GM21390 (cell line): Measurements from ENCODE around the gene MINDY1.

Experiments
- ATAC-seq: cut with Tn5 transposase; IDR thresholded peaks from one replicate; pipeline ENCODE4 v1.9.1; 2021; ENCODE audit not compliant: unreplicated experiment

The MINDY1 gene

GRCh38 chr1:151006327-151007052, at the start of gene MINDY1:
Gene MINDY1 (minus strand): TSS chr1:151006902. CDS start chr1:151002617, 4,285 bp downstream.
- no peak for ATAC-seq

GRCh38 chr1:151056149-151056548, 49.4 kb upstream of the MINDY1 start:
- no peak for ATAC-seq

- ATAC-seq = no peak
Measured at GRCh38 chr1:151055581-151055980, 48.9 kb upstream of the MINDY1 start.

- no peak for ATAC-seq
Measured at GRCh38 chr1:151054971-151055547, 48.4 kb upstream of the MINDY1 start.

- ATAC-seq = no peak
Measured at GRCh38 chr1:151051356-151052009, 44.8 kb upstream of the MINDY1 start.

GRCh38 chr1:151050051-151050688, 43.5 kb upstream of the MINDY1 start:
- ATAC-seq = no peak

GRCh38 chr1:151049458-151049857, 42.8 kb upstream of the MINDY1 start:
- no peak for ATAC-seq

- ATAC-seq = peak; percentile 47
Measured at GRCh38 chr1:151048645-151049032, 41.9 kb upstream of the MINDY1 start.

GRCh38 chr1:151047925-151048644, 41.4 kb upstream of the MINDY1 start:
- peak; percentile 24 for ATAC-seq

GRCh38 chr1:151047591-151047924, 40.9 kb upstream of the MINDY1 start, which contains the start of gene C1orf56:
Gene C1orf56 (plus strand): TSS chr1:151047751. CDS start chr1:151047848, 97 bp downstream.
- peak; percentile 59 for ATAC-seq

GRCh38 chr1:151043163-151043562, 36.5 kb upstream of the MINDY1 start:
- no peak for ATAC-seq

- no peak for ATAC-seq
Measured at GRCh38 chr1:151039521-151039920, 32.8 kb upstream of the MINDY1 start.

GRCh38 chr1:151037032-151037431, 30.3 kb upstream of the MINDY1 start:
- no peak for ATAC-seq

- ATAC-seq = no peak
Measured at GRCh38 chr1:151036356-151036755, 29.7 kb upstream of the MINDY1 start, which contains the start of gene BNIPL. Gene BNIPL (plus strand): TSS chr1:151036586. CDS start chr1:151036726, 140 bp downstream.

GRCh38 chr1:151035167-151035566, 28.5 kb upstream of the MINDY1 start:
- no peak for ATAC-seq

- no peak for ATAC-seq
Measured at GRCh38 chr1:151032164-151032563, 25.5 kb upstream of the MINDY1 start.

GRCh38 chr1:151026460-151026859, 19.8 kb upstream of the MINDY1 start:
- no peak for ATAC-seq

- ATAC-seq = no peak
Measured at GRCh38 chr1:151024540-151025146, 17.9 kb upstream of the MINDY1 start.

GRCh38 chr1:151013518-151013917, 6.8 kb upstream of the MINDY1 start:
- no peak for ATAC-seq

GRCh38 chr1:151012684-151013471, 6.2 kb upstream of the MINDY1 start:
- ATAC-seq = no peak
